ENCODE data around the gene ZNF691.

- TF ChIP-seq CTCF (IDR thresholded peaks at IDR 0.05) = no peak
- no peak for TF ChIP-seq POLR2A (IDR thresholded peaks at IDR 0.05)
Observed at GRCh38 chr1:42797979-42798378, 48.4 kb upstream of the ZNF691 start.

All from esophagus squamous epithelium (tissue), 4 donors.